OCI-LY3 (cell line): ENCODE data around the gene CAPNS1.

Source experiments
- H2AFZ ChIP-seq: fragments of 200-600, 300-600 bp; shearing (Covaris generic); 2 replicates; pipeline ENCODE4 v1.6.0; 2014; ENCODE audit warnings: antibody characterized with exemption, low read depth, low read length
- H3K27ac ChIP-seq: fragments of 200-600, 300-600 bp; sonication (generic); 2 replicates; pipeline ENCODE4 v1.5.1; 2014; ENCODE audit warnings: mild to moderate bottlenecking, low read length, moderate library complexity, mixed read lengths
- H3K27me3 ChIP-seq: fragments of 200-600, 300-600 bp; sonication (generic); 2 replicates; pipeline ENCODE4 v1.6.1; 2014; ENCODE audit warnings: low read depth, low read length, mixed read lengths
- H3K36me3 ChIP-seq: fragments of 200-600, 300-600 bp; sonication (generic); replicated peaks from 2 replicates; pipeline ENCODE3; 2014; ENCODE audit warnings: low read depth, low read length, mixed read lengths
- H3K4me1 ChIP-seq: fragments of 300-600, 200-600 bp; sonication (generic); 2 replicates; pipeline ENCODE4 v1.6.1; 2014; ENCODE audit warnings: low read length, mixed read lengths
- H3K4me2 ChIP-seq: fragments of 200-600, 300-600 bp; sonication (generic); 2 replicates; pipeline ENCODE4 v1.6.1; 2014; ENCODE audit warnings: low read length, mixed read lengths
- H3K4me3 ChIP-seq: fragments of 300-600, 200-600 bp; sonication (generic); 2 replicates; pipeline ENCODE4 v1.5.1; 2014; ENCODE audit warnings: antibody characterized with exemption, mild to moderate bottlenecking, low read length, moderate library complexity
- H3K79me2 ChIP-seq: fragments of 300-600, 200-600 bp; shearing (Covaris generic); 2 replicates; pipeline ENCODE4 v1.6.1; 2014; ENCODE audit warnings: mild to moderate bottlenecking, low read length, mixed read lengths
- H3K9ac ChIP-seq: fragments of 300-600, 200-600 bp; shearing (Covaris generic); 2 replicates; pipeline ENCODE4 v1.6.0; 2014; ENCODE audit warnings: mild to moderate bottlenecking, low read length, moderate library complexity
- H3K9me3 ChIP-seq: fragments of 200-600, 300-600 bp; shearing (Covaris generic); 2 replicates; pipeline ENCODE4 v1.6.1; 2014; ENCODE audit warnings: low read length, mixed read lengths; ENCODE audit not compliant: insufficient read depth
- H4K20me1 ChIP-seq: fragments of 200-600, 300-600 bp; sonication (generic); 2 replicates; pipeline ENCODE4 v1.6.1; 2016; ENCODE audit warnings: low read length, mixed read lengths; ENCODE audit not compliant: insufficient read depth
- EZH2phosphoT487 ChIP-seq: fragments of 200-600 bp; shearing (Covaris generic); IDR thresholded peaks from 2 replicates; pipeline ENCODE4 v1.6.1; 2018; ENCODE audit warnings: antibody characterized with exemption, mixed run types, low read depth
- TF ChIP-seq, protein P1 (sequence below): fragments of 200-600, 300-600 bp; sonication (generic); IDR thresholded peaks from 2 replicates; pipeline ENCODE4 v1.5.1; 2014; ENCODE audit warnings: antibody characterized with exemption, low read length, low read depth

Gene CAPNS1

GRCh38 chr19:36111200-36111539 is 28.7 kb upstream of the CAPNS1 start:
- Histone ChIP-seq H3K36me3 (peaks cover 41% of the 10 kb centered on the region), H3K9me3 (no peaks in the 10 kb centered on the region), H4K20me1 (0 out of 2 replicates have a peak, but pooled peaks cover 1% of the 10 kb centered on the region), H3K4me1 (peaks cover 14% of the 10 kb centered on the region), H3K9ac (no peak overlapping the region), H2AFZ (no peak overlapping the region), H3K27me3 (no peaks in the 10 kb centered on the region), H3K4me2 (no peak overlapping the region), H3K27ac (no peak overlapping the region), H3K79me2 (peaks cover 24% of the 10 kb centered on the region), H3K4me3 (no peak overlapping the region)
- no peak for TF ChIP-seq EZH2phosphoT487
- TF ChIP-seq, protein P1, sequence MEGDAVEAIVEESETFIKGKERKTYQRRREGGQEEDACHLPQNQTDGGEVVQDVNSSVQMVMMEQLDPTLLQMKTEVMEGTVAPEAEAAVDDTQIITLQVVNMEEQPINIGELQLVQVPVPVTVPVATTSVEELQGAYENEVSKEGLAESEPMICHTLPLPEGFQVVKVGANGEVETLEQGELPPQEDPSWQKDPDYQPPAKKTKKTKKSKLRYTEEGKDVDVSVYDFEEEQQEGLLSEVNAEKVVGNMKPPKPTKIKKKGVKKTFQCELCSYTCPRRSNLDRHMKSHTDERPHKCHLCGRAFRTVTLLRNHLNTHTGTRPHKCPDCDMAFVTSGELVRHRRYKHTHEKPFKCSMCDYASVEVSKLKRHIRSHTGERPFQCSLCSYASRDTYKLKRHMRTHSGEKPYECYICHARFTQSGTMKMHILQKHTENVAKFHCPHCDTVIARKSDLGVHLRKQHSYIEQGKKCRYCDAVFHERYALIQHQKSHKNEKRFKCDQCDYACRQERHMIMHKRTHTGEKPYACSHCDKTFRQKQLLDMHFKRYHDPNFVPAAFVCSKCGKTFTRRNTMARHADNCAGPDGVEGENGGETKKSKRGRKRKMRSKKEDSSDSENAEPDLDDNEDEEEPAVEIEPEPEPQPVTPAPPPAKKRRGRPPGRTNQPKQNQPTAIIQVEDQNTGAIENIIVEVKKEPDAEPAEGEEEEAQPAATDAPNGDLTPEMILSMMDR: no peak

- Histone ChIP-seq H3K79me2 (peaks cover 26% of the 10 kb centered on the region), H2AFZ (no peak overlapping the region), H3K9ac (no peak overlapping the region), H3K9me3 (no peaks in the 10 kb centered on the region), H3K36me3 (peaks cover 32% of the 10 kb centered on the region), H3K4me3 (no peak overlapping the region), H3K27ac (no peak overlapping the region), H3K4me2 (no peak overlapping the region), H4K20me1 (0 out of 2 replicates have a peak, but pooled peaks cover 3% of the 10 kb centered on the region), H3K4me1 (peaks cover 15% of the 10 kb centered on the region), H3K27me3 (no peaks in the 10 kb centered on the region)
- TF ChIP-seq, protein P1: no peak
- no peak for TF ChIP-seq EZH2phosphoT487
Measured at GRCh38 chr19:36112678-36113077, 27.2 kb upstream of the CAPNS1 start.

GRCh38 chr19:36113425-36113824 is 26.4 kb upstream of the CAPNS1 start:
- H3K9ac ChIP-seq: peak overlapping the region; percentile 94; the same call in 1 of the 2 replicates
- H3K4me1 ChIP-seq: peaks cover 19% of the 10 kb centered on the region
- peak overlapping the region; percentile 88 for H3K4me3 ChIP-seq
- no peaks in the 10 kb centered on the region for H3K9me3 ChIP-seq
- no peaks in the 10 kb centered on the region for H3K27me3 ChIP-seq
- no peak overlapping the region for H2AFZ ChIP-seq
- peak overlapping the region; percentile 74 for H3K4me2 ChIP-seq
- 0 out of 2 replicates have a peak, but pooled peaks cover 3% of the 10 kb centered on the region for H4K20me1 ChIP-seq
- peaks cover 26% of the 10 kb centered on the region for H3K79me2 ChIP-seq
- H3K27ac ChIP-seq: no peak overlapping the region
- TF ChIP-seq EZH2phosphoT487: no peak
- TF ChIP-seq, protein P1: no peak
- H3K36me3 ChIP-seq: peaks cover 27% of the 10 kb centered on the region

DNA sequence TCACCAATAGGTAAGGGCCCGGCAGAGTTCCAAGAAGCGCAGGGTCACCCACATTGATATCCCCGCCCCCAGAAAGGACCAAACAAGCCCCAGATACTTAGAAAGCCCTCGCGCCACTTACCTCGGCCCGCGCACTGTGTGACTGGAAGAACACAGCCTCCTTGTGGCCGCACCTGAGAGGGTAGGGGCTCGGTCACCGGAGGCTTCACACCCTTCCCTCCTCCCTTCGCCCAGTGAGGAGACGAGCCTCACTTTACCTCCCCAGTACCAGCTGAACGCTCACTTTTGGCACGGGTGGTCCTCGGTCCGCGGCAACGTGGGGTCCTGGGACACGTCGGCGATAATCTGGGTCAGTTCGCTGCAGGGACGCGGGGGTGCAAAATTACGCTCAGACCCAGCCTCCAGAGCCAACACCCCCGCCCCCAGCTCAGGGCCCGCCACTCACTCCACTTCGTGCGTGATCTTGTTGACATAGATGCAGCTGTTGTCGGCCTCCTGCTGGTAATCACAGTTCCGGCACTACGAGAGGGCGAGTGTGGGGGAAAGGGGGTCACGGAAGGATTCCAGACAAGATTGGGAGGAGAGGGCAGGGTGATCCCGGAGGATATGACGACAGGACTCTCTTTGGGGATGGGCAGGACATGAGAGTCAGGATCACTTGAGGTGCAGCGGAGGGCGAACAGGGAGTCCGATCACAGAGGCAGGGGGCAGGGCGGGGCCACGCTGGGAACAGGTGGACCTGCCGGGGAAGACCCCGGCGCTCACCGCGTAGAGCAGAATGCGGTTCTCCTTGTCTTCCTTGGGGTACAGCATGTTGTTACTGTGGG is 25.8 kb upstream of the CAPNS1 start:
- peak overlapping the region; percentile 11; the same call in 1 of the 2 replicates for H2AFZ ChIP-seq
- no peaks in the 10 kb centered on the region for H3K9me3 ChIP-seq
- H3K4me1 ChIP-seq: peaks cover 19% of the 10 kb centered on the region
- peaks cover 26% of the 10 kb centered on the region for H3K79me2 ChIP-seq
- peaks cover 29% of the 10 kb centered on the region for H3K36me3 ChIP-seq
- H3K27me3 ChIP-seq: no peaks in the 10 kb centered on the region
- TF ChIP-seq, protein P1: 0 out of 2 replicates have a peak, but pooled peaks have one; percentile 3
- TF ChIP-seq EZH2phosphoT487: no peak
- H3K27ac ChIP-seq: peak overlapping the region; percentile 77
- H4K20me1 ChIP-seq: 0 out of 2 replicates have a peak, but pooled peaks cover 3% of the 10 kb centered on the region
- H3K9ac ChIP-seq: peak overlapping the region; percentile 94
- peak overlapping the region; percentile 74 for H3K4me2 ChIP-seq
- H3K4me3 ChIP-seq: peak overlapping the region; percentile 88
